ENCODE measurements around the gene CAMKK1. TPM values are rescaled to one million over a fixed set of nuclear protein-coding genes. Genes with fewer than 3 reads are reported as not detected.
"Not testable (repeated sequence)": the region's sequence is repeated elsewhere in the genome, so short reads cannot be mapped to it uniquely, and the experiment has no call there.

CAMKK1 gene
- polyA plus RNA-seq, 1 donor, result 9.3 TPM

DNA sequence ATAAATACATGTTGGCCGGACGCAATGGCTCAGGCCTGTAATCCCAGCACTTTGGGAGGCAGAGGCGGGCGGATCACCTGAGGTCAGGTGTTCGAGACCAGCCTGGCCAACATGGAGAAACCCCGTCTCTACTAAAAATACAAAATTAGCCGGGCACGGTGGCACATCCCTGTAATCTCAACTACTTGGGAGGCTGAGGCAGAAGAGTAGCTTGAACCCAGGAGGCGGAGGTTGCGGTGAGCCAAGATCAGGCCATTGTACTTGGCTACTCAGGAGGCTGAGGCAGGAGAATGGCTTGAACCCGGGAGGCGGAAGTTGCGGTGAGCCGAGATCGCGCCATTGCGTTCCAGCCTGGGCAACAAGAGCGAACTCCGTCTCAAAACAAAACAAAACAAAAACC, 48.3 kb downstream of the CAMKK1 start:
- DNase-seq, result not testable (repeated sequence)

DNA sequence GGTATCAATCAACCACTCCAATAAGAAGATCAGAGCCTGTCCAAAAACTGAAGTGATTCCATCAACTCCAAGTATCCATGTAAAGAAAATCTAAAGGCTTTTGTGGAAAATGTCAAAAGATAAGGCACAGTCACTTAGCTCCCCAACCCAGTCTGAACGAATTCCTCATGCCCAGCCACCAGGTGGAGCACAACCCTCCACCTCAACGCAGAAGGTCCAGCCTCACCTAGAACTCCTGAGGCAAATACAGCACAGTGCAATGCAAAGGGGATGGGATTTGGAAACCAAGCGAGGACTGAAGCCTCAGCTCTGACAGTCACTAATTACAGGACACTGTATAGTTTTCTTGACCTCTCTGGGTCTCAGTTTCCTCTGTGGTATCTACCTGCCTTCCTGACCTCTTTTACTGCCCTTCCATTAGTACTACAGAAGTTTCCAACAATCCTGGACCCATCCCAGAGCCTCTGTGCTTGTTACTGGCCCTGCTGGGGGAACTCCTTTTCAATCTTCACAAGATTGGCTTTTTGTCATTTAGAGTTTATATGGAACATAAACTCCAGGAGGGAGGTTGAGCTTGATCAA, 48.8 kb downstream of the CAMKK1 start:
- no peak for DNase-seq

GRCh38 chr17:3838206-3838605, 54.6 kb downstream of the CAMKK1 start:
- no peak for DNase-seq

- no peak for DNase-seq
Measured at GRCh38 chr17:3836551-3836950, 56.3 kb downstream of the CAMKK1 start.

DNA sequence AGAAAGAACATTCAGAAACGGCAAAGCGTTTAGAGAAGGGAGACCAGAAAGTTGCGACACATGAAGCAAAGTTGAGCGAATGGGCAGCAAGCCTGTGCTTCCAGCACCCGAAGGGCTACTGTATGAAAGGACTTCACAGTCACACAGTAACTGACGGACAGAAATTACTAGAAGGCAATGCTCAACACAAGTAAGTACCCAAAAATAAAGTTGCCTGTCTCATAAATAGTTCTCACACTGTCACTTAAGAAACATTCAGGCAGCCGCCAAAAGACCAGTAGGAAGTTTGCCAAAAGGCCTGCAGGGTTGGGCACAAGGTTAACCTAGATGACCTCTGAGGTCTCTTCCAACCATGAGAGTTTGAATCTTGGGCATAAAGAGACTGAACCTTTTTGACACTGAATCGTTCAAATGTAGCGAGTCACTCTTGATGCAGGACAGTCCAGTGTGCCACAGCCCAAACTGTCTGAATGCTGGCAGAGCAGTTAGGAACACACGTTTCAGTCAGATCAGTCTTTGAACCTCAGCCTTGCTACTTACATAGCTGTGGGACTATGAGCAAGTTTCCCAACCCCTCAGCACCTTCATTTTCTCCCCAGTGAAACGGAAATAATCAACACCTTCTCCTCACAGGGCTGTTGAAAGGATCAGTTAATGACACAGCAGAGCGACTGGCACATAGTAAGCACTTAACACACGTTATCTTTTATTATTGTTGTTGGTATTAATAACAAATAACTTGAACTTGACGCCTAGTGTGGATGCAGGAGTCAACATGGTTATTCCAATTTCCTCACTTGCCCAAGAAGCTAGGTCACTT, 57.2 kb downstream of the CAMKK1 start:
- no peak for DNase-seq

- no peak for DNase-seq
Measured at GRCh38 chr17:3834811-3835210, 58.0 kb downstream of the CAMKK1 start.

DNA sequence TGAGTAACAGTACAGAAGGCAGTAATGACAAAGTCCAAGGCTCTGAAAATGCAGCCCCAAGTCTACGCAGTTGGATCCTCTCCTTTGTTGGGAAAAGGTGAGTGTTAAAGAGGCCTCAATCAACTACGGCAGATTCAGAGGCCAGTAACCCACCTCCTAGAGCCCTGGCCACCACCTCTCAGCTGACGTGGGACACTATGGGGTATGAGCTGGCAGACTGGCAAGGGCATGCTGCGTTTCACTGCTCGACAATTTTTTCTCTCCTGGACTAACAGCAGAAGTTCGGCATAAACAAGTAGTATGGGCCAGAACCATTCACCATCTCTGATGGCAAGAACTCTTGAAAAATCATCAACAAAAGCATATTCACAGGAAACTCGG, 64.0 kb downstream of the CAMKK1 start:
- DNase-seq, result no peak

DNA sequence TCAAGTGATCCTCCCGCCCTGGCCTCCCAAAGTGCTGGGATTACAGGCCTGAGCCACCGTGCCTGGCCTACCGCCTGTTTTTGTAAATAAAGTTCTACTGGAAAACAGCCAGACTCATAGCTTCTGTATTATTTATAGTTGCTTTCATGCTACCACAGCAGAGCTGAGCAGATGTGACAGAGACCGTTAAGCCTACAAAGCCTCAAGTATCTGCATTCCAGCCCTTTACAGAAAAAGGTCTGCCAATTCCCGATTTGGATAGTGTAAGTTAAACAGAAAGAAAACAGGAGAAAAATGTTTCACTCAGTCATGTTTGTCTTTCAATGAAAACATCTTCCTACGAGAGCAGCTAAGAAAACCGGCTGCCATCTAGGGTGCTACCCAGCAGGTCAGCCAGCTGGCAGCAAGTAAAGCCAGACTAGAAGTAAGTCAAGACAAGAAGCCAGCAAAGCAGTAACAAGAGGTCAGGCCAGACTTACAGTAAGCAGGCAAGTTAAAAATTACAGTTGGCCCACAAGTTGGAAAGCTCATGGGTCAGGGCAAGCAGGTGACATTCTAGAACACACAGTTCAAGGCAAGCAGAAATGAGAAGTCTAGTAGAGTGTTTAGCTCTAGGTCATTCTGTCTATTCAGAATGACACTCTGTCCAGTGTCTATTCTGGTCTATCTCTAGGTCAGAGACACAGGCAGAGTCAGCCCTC, 64.6 kb downstream of the CAMKK1 start:
- no peak for DNase-seq

GRCh38 chr17:3827124-3827773, 65.6 kb downstream of the CAMKK1 start:
- DNase-seq, result no peak

GRCh38 chr17:3826191-3826590, 66.7 kb downstream of the CAMKK1 start:
- DNase-seq, result no peak

GRCh38 chr17:3821101-3821500, 71.8 kb downstream of the CAMKK1 start:
- DNase-seq, result no peak

GRCh38 chr17:3818786-3819185, 74.1 kb downstream of the CAMKK1 start:
- DNase-seq, result no peak

DNA sequence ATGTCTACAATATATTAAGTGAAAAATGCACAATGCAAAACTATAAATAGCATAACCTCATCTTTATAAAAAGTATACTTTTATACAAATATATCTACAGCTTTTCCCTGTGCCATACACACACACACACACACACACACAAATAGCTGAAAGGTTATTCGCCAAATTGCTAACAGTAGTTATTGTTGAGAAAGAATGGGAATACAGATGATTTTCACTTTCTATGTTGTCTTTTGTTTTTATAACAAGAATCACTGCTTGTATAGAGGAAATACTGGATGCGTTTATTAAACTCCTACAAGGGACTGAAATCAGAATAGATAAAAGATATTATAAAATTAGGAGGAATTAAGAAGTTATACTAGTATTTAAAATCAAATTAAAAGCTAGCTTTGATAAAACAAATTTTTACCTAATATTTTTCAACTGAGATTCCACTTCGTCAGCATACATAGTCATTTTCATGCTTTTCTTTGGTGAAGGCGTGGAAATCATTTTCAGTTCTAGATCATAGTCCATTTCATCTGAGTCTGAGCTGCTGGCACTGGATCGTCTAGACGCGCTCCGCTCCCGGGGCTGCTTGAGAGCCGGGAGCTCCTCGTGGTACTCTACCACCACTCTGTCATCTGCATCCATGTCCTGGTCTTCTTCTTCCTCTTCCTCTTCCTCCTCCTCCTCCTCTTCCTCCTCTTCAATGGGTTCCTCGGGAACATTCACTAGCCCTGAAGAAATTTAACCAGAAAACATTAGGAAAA, 74.8 kb downstream of the CAMKK1 start:
- no peak for DNase-seq

DNA sequence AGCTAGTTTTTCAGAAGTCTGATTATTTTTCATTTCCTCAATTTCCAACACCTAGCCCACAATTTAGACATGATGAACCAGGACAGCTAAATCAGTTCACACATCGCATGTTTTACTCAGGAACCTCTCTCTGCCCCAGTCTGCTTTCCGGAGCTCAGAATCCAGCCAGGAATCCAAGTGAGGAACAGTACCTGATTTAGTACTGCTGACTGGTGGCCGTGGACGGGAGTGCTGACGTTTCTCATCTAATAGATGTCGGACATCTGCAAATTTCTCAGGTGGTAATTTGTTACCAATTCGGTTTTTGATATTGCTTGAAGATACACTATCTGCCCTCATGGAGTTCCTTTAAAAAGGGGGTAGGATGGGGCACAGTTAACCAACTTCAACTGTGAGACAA, 76.9 kb downstream of the CAMKK1 start:
- DNase-seq, result no peak

- no peak for DNase-seq
Measured at GRCh38 chr17:3815122-3815521, 77.7 kb downstream of the CAMKK1 start.

DNA sequence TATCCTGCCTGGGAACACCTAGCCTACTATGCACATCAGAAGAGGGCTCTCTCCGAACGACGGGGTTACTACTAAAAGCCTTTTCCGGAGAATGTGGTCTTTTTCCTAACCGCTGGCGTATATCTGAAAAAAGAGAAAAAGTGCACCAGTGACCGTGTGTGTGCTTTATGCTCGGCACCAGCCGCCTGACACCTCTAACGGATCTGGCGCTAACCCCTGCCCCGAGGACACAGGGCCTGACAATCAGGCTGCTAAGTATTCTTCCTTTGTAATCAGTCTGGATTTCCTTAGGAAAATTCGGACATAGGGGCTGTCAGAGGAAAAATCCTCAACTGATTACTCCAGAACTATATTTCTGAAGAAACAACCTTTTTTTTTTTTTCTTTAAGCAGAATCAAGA, 78.5 kb downstream of the CAMKK1 start:
- DNase-seq, result no peak

GRCh38 chr17:3813171-3813570, 79.7 kb downstream of the CAMKK1 start:
- DNase-seq, result no peak

GRCh38 chr17:3812771-3813170, 80.1 kb downstream of the CAMKK1 start:
- DNase-seq, result no peak

DNA sequence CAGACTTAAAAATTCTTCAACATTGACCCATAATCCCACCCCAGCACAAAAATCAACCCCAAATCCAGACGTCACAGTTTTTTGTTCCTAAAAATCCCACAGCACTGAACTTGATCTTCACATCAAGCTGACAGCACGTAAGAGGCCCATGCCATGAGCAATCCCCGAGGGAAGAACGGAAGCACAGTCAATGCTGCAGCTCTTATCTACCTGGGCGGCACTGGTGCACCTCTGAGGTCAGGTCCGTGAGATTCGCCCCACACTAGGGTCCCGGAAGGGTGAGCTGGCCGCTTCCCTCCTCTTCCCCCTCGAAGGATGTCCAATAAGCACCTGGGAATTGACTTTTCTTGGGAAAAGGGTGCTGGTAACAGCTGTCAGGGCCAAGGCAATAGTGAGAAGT, 80.6 kb downstream of the CAMKK1 start:
- DNase-seq, result no peak

Measured in hindlimb muscle (tissue), 1 donor.